H1 (cell line): ENCODE results near the gene ADGRG2. TPM values are rescaled to one million over a fixed set of nuclear protein-coding genes. Genes with fewer than 3 reads are reported as not detected.

Experiments
- CTBP2 ChIP-seq: IDR thresholded peaks from 2 replicates; pipeline ENCODE4 v1.7.0; 2011; ENCODE audit warnings: borderline replicate concordance, mild to moderate bottlenecking, moderate library complexity, mixed read lengths, low read length; ENCODE audit not compliant: insufficient read depth, insufficient read length
- SP4 ChIP-seq: IDR thresholded peaks from 2 replicates; pipeline ENCODE4 v1.6.1; 2012; ENCODE audit warnings: low read length, inconsistent platforms
- polyA plus RNA-seq, 7 experiments: library from polyadenylated mRNA; depleted of rRNA in 3 of 7; stranded (reverse) in 5 of 7; unstranded in 2 of 7; fragments of >200 nt in 5 of 7; fragments of 200-250 nt in 2 of 7; gene quantifications; 1 replicate in 5 of 7; 2 replicates in 1 of 7; 4 replicates in 1 of 7; pipeline versions ENCODE4 v1.2.1 to v1.2.3, GENCODE V29; 2011 to 2013; ENCODE audit warnings: missing spikeins in 2 of 7, mixed read lengths in 2 of 7
- total RNA-seq: library from RNA; stranded (reverse); fragmentation: NEBNext Ultra II Directional; extraction: Animal tissue kit (Norgen Biotek cat#: 25700); gene quantifications from 2 replicates; pipeline ENCODE4 v1.2.1, GENCODE V29; 2021
- TF ChIP-seq, protein P1 (sequence below): IDR thresholded peaks from 2 replicates; pipeline ENCODE4 v1.6.1; 2012; ENCODE audit warnings: low read length, inconsistent platforms

Gene ADGRG2
- total and polyA plus RNA-seq, 2 of the 8 experiments (the other 6 are each of a cell fraction or from before 2014, with no cell fraction given) = 8.9 to 13.3 TPM

- TF ChIP-seq CTBP2 = no peak
- TF ChIP-seq SP4 = no peak
- TF ChIP-seq, protein P1, sequence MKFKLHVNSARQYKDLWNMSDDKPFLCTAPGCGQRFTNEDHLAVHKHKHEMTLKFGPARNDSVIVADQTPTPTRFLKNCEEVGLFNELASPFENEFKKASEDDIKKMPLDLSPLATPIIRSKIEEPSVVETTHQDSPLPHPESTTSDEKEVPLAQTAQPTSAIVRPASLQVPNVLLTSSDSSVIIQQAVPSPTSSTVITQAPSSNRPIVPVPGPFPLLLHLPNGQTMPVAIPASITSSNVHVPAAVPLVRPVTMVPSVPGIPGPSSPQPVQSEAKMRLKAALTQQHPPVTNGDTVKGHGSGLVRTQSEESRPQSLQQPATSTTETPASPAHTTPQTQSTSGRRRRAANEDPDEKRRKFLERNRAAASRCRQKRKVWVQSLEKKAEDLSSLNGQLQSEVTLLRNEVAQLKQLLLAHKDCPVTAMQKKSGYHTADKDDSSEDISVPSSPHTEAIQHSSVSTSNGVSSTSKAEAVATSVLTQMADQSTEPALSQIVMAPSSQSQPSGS = no peak
Observed at GRCh38 chrX:19137067-19137466, 14.8 kb upstream of the ADGRG2 start (continued).
